ENCODE measurements around the gene LRRFIP1. TPM values are rescaled to one million over a fixed set of nuclear protein-coding genes. Genes with fewer than 3 reads are reported as not detected.

LRRFIP1 gene
- total and polyA plus RNA-seq, 4 donors: 79.7 to 194 (median 94.1) TPM

DNA sequence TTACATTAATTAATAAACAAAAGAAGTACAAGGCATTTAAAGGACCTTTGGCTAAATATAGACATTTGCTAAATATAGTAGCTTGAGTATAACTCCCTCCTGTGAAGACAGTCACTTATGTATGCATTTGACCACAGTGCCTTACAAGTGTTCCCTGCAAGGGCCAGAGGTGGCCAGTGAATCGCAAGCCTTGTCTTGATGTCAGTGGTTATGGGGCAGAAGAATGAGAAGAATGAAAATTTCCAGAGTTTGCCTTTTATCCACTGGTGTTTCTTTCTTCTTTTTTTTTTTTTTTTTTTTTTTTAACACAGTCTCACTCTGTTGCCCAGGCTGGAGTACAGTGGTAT is 1.8 kb downstream of the LRRFIP1 start:
- no peak for DNase-seq
- no peaks in the 10 kb centered on the region for H3K27me3 ChIP-seq (ENCODE audit: control insufficient read depth in 3 of 3, insufficient read depth in 3 of 3, low read length in 2 of 3)
- no peak overlapping the region for H3K9ac ChIP-seq (ENCODE audit: insufficient read depth in 1 of 2, low read length in 2 of 2)
- no peaks in the 10 kb centered on the region for H3K36me3 ChIP-seq (ENCODE audit: control insufficient read depth in 4 of 4, insufficient read depth in 4 of 4, low read length in 4 of 4)
- TF ChIP-seq CTCF (IDR thresholded peaks at IDR 0.05; ENCODE audit: control extremely low read depth, extremely low read depth): no peak
- peak overlapping the region in 1 of 2 donors; percentile 96 for H3K27ac ChIP-seq (ENCODE audit: low read depth in 1 of 2, low read length in 1 of 2)
- ATAC-seq (ENCODE audit: insufficient read depth, low FRiP score): no peak
- no peak overlapping the region for H3K4me3 ChIP-seq
- 94 to 96% methylated on average over 1 of the region's 1 CpG for WGBS, 2 donors
- peaks cover 5 to 39% (median 14%) of the 10 kb centered on the region in 5 donors for H3K4me1 ChIP-seq (ENCODE audit: control insufficient read depth in 5 of 5, insufficient read depth in 5 of 5, low read length in 5 of 5)
- no peaks in the 10 kb centered on the region for H3K9me3 ChIP-seq (ENCODE audit: control insufficient read depth in 4 of 4, insufficient read depth in 3 of 4, low read length in 3 of 4)

DNA sequence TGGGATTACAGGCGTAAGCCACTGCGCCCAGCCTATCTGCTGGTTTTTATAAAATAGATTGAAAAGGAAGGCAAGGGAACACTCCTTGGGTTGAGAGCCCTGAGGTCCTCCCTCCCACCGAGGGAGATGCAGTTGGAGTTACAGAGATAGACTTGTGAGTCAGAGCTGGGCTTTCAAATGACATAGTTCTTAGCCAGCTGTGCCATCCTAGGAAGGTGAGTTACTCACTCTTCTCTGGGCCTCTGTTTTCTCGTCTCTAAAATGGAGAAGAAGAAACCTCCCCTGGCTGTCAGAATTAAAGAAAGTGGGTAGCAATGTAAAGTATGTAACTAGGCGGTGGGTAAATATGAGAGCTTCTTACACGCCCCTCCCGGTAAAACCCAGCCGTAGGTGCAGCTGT is 2.4 kb downstream of the LRRFIP1 start:
- WGBS, 2 donors: 52 to 76% methylated on average over 8 of the region's 8 CpGs
- Histone ChIP-seq H3K4me3 (no peak overlapping the region), H3K36me3 (ENCODE audit: control insufficient read depth in 4 of 4, insufficient read depth in 4 of 4, low read length in 4 of 4) (no peaks in the 10 kb centered on the region), H3K4me1 (ENCODE audit: control insufficient read depth in 5 of 5, insufficient read depth in 5 of 5, low read length in 5 of 5) (peaks cover 5 to 39% (median 14%) of the 10 kb centered on the region in 5 donors), H3K27me3 (ENCODE audit: control insufficient read depth in 3 of 3, insufficient read depth in 3 of 3, low read length in 2 of 3) (no peaks in the 10 kb centered on the region), H3K9ac (ENCODE audit: insufficient read depth in 1 of 2, low read length in 2 of 2) (no peak overlapping the region), H3K9me3 (ENCODE audit: control insufficient read depth in 4 of 4, insufficient read depth in 3 of 4, low read length in 3 of 4) (peaks cover 0 to under 1% (median 0%) of the 10 kb centered on the region in 4 donors), H3K27ac (ENCODE audit: low read depth in 1 of 2, low read length in 1 of 2) (peak overlapping the region in 1 of 2 donors; percentile 96)
- ATAC-seq (ENCODE audit: insufficient read depth, low FRiP score): no peak
- TF ChIP-seq CTCF (IDR thresholded peaks at IDR 0.05; ENCODE audit: control extremely low read depth, extremely low read depth): no peak
- DNase-seq: no peak

- Histone ChIP-seq H3K9me3 (ENCODE audit: control insufficient read depth in 4 of 4, insufficient read depth in 3 of 4, low read length in 3 of 4) (peaks cover 0 to 3% (median 0%) of the 10 kb centered on the region in 4 donors), H3K4me3 (no peak overlapping the region), H3K9ac (ENCODE audit: insufficient read depth in 1 of 2, low read length in 2 of 2) (no peak overlapping the region), H3K27ac (ENCODE audit: low read depth in 1 of 2, low read length in 1 of 2) (peak overlapping the region; percentile 5 to 62), H3K27me3 (ENCODE audit: control insufficient read depth in 3 of 3, insufficient read depth in 3 of 3, low read length in 2 of 3) (no peaks in the 10 kb centered on the region), H3K4me1 (ENCODE audit: control insufficient read depth in 5 of 5, insufficient read depth in 5 of 5, low read length in 5 of 5) (peaks cover 5 to 39% (median 13%) of the 10 kb centered on the region in 5 donors), H3K36me3 (ENCODE audit: control insufficient read depth in 4 of 4, insufficient read depth in 4 of 4, low read length in 4 of 4) (no peaks in the 10 kb centered on the region)
- no peak for DNase-seq
- no peak for TF ChIP-seq CTCF (IDR thresholded peaks at IDR 0.05; ENCODE audit: control extremely low read depth, extremely low read depth)
- WGBS, 2 donors: 71 to 81% methylated on average over 12 of the region's 12 CpGs
- no peak for ATAC-seq (ENCODE audit: insufficient read depth, low FRiP score)
Measured at GRCh38 chr2:237630216-237631000, 3.0 kb downstream of the LRRFIP1 start.
